Measurements from ENCODE around the gene ATP13A4. TPM values are rescaled to one million over a fixed set of nuclear protein-coding genes. Genes with fewer than 3 reads are reported as not detected.

Gene ATP13A4
- total RNA-seq, 1 experiment from 2014 or later, result not detected

DNA sequence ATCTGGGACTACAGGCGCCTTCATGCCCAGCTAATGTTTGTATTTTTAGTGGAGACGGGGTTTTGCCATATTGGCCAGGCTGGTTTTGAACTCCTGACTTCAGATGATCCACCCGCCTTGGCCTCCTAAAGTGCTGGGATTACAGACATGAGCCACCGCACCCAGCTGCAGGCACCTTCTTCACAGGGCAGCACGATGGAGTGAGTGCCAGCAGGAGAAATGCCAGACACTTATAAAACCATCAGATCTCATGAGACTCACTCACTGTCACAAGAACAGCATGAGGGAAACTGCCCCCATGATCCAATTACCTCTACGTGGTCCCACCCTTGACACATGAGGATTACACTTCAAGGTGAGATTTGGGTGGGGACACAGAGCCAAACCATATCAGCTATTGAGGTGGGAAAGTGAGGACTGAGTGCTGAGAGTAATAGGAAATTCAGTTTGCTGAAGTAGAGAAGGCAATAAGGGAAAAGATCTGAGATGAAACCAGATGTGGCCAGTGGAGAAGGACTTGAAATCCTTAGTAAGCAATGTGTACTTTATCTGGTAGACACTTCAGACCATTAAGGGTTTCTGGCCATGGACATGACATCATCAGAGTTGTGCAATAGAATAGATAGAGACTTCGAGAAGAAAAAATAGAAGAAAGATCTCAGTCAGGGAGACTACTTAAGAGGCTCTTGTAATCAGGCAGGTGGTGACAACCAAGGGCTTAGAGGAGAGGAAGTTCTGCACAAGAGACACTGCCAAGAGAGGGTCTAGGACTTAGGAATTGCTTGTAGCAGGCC, 158.0 kb downstream of the ATP13A4 start:
- no peak for DNase-seq (ENCODE audit: low spot score)

- DNase-seq (ENCODE audit: low spot score), result peak; percentile 84
These were observed 162.8 kb downstream of the ATP13A4 start for GRCh38 chr3:193391902-193392301.

DNA sequence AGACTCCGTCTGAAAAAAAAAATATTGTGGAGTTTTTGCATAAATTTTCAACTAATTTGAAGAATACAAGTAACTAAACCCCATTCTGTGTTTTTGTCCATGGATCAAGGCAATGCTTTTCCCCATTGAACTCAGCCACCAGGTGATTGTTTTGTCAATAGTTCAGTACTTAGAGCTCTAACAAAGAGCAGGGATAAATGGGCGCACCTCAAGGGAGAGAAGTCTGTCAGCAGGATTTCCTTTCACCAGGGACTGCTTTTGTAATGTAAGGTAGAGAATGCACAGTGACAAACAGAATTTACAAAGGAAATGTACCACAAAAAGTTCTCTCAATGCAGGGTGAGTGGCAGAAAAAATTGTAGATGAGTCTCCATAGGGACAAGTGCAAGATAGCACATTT, 165.4 kb downstream of the ATP13A4 start:
- DNase-seq (ENCODE audit: low spot score), result no peak

GRCh38 chr3:193388361-193388760, 166.3 kb downstream of the ATP13A4 start:
- DNase-seq (ENCODE audit: low spot score), result no peak

GRCh38 chr3:193387596-193387995, 167.1 kb downstream of the ATP13A4 start:
- no peak for DNase-seq (ENCODE audit: low spot score)

GRCh38 chr3:193378706-193379105, 176.0 kb downstream of the ATP13A4 start, which contains the start of gene ATP13A5:
TSS of gene ATP13A5 (minus strand) at chr3:193378753. CDS start at chr3:193378725, 28 bp downstream.
- no peak for DNase-seq (ENCODE audit: low spot score)

GRCh38 chr3:193377591-193377990, 177.1 kb downstream of the ATP13A4 start:
- no peak for DNase-seq (ENCODE audit: low spot score)

- DNase-seq (ENCODE audit: low spot score), result no peak
These were observed 179.1 kb downstream of the ATP13A4 start for GRCh38 chr3:193375614-193376013.

GRCh38 chr3:193372783-193373182, 181.9 kb downstream of the ATP13A4 start:
- DNase-seq (ENCODE audit: low spot score), result no peak

GRCh38 chr3:193367868-193368267, 186.8 kb downstream of the ATP13A4 start:
- DNase-seq (ENCODE audit: low spot score), result no peak

DNA sequence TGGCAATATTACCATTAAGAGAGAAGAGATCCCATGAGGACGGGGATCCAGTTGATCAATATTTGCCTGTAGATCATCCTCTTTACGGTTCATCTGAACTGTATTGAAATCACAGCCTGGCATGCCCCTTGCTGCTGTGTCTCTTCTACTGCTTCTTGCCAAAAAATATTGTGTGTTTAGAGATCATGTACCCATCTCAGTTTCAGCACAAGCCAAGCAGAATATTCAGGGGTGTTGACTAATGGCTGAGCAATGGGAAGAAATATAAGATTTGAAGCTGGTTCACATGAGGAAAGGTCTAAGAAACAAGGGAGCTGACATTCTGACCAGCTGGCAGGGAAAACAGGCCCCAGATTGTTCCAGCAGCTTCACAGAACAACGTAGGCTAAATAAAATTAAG, 197.4 kb downstream of the ATP13A4 start:
- no peak for DNase-seq (ENCODE audit: low spot score)

GRCh38 chr3:193354423-193354822, 200.3 kb downstream of the ATP13A4 start:
- no peak for DNase-seq (ENCODE audit: low spot score)

Other genes with a start within 250 kb of the ATP13A4 start
- not detected in 2 replicates for gene ATP13A5, start 176.1 kb downstream of the ATP13A4 start, total RNA-seq (2014; rRNA removed; shearing (Covaris generic))
- gene OPA1, start 38.3 kb upstream of the ATP13A4 start, total RNA-seq (2014; rRNA removed; shearing (Covaris generic)), result 117 and 159 TPM in 2 replicates